Measurements from ENCODE around the gene SNCAIP.

DNA sequence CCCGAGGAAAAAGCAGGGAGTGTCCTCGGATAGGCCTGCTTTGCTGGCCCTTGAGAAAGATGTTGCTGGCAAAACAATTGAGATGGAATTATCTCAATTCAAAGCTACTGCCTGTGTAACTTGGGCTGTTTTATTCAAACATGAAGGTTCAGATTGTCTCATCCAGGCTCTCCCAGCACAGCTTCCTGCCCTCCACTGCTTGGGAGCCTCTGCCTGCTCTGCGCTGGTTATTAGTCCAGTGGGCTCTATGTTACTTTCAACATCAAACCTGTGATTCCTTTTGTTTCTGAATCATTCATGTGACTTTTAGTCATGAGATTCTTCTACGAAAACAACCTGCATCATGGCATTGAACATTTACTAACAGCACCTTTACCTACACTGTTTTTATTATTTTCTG lies 123.2 kb downstream of the SNCAIP start:
- no peak for TF ChIP-seq EZH2 (IDR thresholded peaks at IDR 0.05; ENCODE audit: low read length, missing control alignments)
- TF ChIP-seq, protein P1, sequence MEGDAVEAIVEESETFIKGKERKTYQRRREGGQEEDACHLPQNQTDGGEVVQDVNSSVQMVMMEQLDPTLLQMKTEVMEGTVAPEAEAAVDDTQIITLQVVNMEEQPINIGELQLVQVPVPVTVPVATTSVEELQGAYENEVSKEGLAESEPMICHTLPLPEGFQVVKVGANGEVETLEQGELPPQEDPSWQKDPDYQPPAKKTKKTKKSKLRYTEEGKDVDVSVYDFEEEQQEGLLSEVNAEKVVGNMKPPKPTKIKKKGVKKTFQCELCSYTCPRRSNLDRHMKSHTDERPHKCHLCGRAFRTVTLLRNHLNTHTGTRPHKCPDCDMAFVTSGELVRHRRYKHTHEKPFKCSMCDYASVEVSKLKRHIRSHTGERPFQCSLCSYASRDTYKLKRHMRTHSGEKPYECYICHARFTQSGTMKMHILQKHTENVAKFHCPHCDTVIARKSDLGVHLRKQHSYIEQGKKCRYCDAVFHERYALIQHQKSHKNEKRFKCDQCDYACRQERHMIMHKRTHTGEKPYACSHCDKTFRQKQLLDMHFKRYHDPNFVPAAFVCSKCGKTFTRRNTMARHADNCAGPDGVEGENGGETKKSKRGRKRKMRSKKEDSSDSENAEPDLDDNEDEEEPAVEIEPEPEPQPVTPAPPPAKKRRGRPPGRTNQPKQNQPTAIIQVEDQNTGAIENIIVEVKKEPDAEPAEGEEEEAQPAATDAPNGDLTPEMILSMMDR (conservative IDR thresholded peaks at IDR 0.05 in 1 of 2, IDR thresholded peaks at IDR 0.05 in 1 of 2; ENCODE audit: low read depth in 1 of 2, low read length in 2 of 2): no peak

Data from fibroblast of lung (primary cell).